ENCODE results near the gene TOR2A. TPM values are rescaled to one million over a fixed set of nuclear protein-coding genes. Genes with fewer than 3 reads are reported as not detected.
A peak's percentile ranks its signal among the peaks of the same experiment; 100 is the strongest.
"Not testable (repeated sequence)": the region's sequence is repeated elsewhere in the genome, so short reads cannot be mapped to it uniquely, and the experiment has no call there.

The TOR2A gene
- total RNA-seq (1 to 10 TPM; 1.7 to 9.2 (median 3.3) TPM), polyA plus RNA-seq (1 to 10 TPM; 3.4 to 5.2 TPM)
- long read RNA-seq, donor 1, transcript TOR2A-203 (5 exons, 1,523 nt), result major isoform, 5 of 7 reads
- long read RNA-seq, donor 1, partial matches to known transcripts, result 0 of 7 reads
- long read RNA-seq, donor 1, other reads (novel, unspliced or antisense), result 1 of 7 reads
- long read RNA-seq, donor 2, transcript TOR2A-203 (5 exons, 1,523 nt), result major isoform, 7 of 10 reads
- long read RNA-seq, donor 2, partial matches to known transcripts, result 0 of 10 reads
- long read RNA-seq, donor 2, other reads (novel, unspliced or antisense), result 2 of 10 reads
- long read RNA-seq, donor 3, partial matches to known transcripts, result 0 of 4 reads
- long read RNA-seq, donor 3, other reads (novel, unspliced or antisense), result 2 of 4 reads

- ATAC-seq, result peak; percentile 91 to 96 (median 96)
- Histone ChIP-seq H3K4me1 (peaks cover 0 to 24% (median 13%) of the 10 kb centered on the region in 12 donors), H3K9me3 (no peaks in the 10 kb centered on the region), H3K36me3 (peaks cover 0 to 45% (median 38%) of the 10 kb centered on the region in 9 donors), H3K27me3 (no peaks in the 10 kb centered on the region), H3K27ac (peak within 1 kb of the TSS; percentile 89 to 99 (median 94)), H3K4me3 (peak within 1 kb of the TSS; percentile 40 to 85 (median 74))
- intact Hi-C loops (cut with DNase I), result loop anchor here (1.0 to 10.0 kb wide), 23 partner anchors 47 to 233 kb away; partner anchors contain the start of gene ST6GALNAC4 (in 4 of the 10)
- TF ChIP-seq, protein P1, sequence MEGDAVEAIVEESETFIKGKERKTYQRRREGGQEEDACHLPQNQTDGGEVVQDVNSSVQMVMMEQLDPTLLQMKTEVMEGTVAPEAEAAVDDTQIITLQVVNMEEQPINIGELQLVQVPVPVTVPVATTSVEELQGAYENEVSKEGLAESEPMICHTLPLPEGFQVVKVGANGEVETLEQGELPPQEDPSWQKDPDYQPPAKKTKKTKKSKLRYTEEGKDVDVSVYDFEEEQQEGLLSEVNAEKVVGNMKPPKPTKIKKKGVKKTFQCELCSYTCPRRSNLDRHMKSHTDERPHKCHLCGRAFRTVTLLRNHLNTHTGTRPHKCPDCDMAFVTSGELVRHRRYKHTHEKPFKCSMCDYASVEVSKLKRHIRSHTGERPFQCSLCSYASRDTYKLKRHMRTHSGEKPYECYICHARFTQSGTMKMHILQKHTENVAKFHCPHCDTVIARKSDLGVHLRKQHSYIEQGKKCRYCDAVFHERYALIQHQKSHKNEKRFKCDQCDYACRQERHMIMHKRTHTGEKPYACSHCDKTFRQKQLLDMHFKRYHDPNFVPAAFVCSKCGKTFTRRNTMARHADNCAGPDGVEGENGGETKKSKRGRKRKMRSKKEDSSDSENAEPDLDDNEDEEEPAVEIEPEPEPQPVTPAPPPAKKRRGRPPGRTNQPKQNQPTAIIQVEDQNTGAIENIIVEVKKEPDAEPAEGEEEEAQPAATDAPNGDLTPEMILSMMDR (IDR thresholded peaks at IDR 0.05), result peak; percentile 90 to 97 (median 92)
- peak in 1 of 2 donors; percentile 94 for TF ChIP-seq POLR2A (IDR thresholded peaks at IDR 0.05)
- 0% methylated on average over 40 to 76 of the region's 76 CpGs for WGBS, 4 donors
- peak; percentile 98 to 99 (median 98) for DNase-seq
Measured at GRCh38 chr9:127734747-127735529, at the start of gene TOR2A. TOR2A (minus strand) TSS chr9:127735294; CDS start chr9:127735270, 24 bp downstream.

DNA sequence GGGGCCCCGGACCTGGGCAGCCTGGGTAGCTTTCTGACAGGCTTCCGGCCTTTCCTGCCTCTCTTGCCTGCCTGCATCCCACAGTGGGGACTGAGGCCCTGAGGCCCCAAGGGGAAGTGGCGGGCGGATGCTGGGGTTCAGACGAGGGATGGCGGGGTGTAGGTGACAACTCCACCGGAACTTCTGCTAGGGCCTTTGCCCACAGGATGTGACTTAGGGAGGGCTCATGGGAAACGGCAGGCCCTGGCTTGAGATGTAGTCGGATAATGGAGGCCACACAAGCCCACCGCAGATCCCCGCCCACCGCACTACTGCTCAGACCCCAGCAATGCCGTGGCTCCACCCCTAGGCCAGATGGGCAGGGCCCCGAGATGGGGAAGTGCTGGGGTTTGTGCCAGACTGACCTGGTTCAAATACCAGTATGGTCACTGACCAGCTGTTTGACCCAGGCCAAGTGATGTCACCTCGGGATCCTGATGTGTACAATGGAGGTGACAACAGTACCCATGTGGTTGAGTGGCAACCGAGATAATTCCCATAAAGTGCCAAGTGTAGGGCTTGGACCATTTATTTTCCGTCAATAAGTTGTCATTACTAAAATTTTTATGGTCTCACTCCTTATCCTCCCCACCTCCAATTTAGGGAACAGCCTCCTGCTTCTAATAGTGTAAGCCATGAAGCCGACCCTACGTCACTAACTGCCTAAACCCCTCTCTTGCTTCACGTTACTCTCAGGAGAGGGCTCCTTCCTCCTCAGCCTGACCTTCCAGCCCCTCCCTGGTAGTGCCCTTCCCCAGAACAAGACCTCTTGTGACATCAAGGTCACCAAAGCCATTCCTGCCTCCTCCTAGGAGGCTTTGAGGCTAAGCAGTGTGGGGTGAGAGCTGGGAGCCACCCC is 48.3 kb upstream of the TOR2A start:
- H3K9me3 ChIP-seq, result no peaks in the 10 kb centered on the region
- peaks cover 2 to 19% (median 14%) of the 10 kb centered on the region in 9 donors for H3K36me3 ChIP-seq
- ATAC-seq (peak in 1 of 4 donors; percentile 2), DNase-seq (peak in 3 of 5 donors; percentile 48 to 85 (median 52))
- WGBS, 4 donors, result 67 to 72% (median 68%) methylated on average over 12 to 20 of the region's 20 CpGs
- intact Hi-C loops (cut with DNase I), result loop anchor here in 8 of 10 donors (2.0 to 5.0 kb wide), 6 partner anchors 17 to 281 kb away; partner anchors contain the start of gene TOR2A (in 4 of the 8)
- no peak overlapping the region for H3K4me3 ChIP-seq
- peaks cover 0 to 78% (median 47%) of the 10 kb centered on the region in 12 donors for H3K4me1 ChIP-seq
- peak overlapping the region in 11 of 12 donors; percentile 9 to 98 (median 70) for H3K27ac ChIP-seq
- no peak for TF ChIP-seq POLR2A (IDR thresholded peaks at IDR 0.05)
- TF ChIP-seq, protein P1 (IDR thresholded peaks at IDR 0.05), result no peak
- no peaks in the 10 kb centered on the region for H3K27me3 ChIP-seq

DNA sequence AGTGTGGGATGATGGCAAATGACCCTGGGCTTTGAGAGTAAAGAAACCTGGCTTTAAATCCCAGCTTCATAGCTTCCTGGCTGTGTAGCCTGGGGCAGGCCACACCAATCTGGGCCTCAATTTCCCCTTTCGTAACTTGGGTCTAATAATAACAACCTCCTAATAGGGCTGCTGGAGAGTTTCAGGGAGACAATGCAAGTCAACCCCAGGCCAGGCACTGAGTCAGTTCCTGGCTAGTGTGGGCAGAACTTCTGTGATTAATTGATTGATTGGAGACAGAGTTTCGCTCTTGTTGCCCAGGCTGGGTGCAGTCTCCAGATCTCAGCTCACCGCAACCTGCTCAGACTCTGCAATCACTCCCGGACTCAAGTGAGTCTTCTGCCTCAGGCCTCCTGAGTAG is 46.7 kb upstream of the TOR2A start:
- no peak for ATAC-seq
- TF ChIP-seq, protein P1 (IDR thresholded peaks at IDR 0.05), result no peak
- TF ChIP-seq POLR2A (IDR thresholded peaks at IDR 0.05), result no peak
- Histone ChIP-seq H3K36me3 (peaks cover 0 to 3% (median 0%) of the 10 kb centered on the region in 9 donors), H3K4me1 (peaks cover 0 to 74% (median 36%) of the 10 kb centered on the region in 12 donors), H3K27me3 (no peaks in the 10 kb centered on the region), H3K4me3 (no peak overlapping the region), H3K9me3 (no peaks in the 10 kb centered on the region), H3K27ac (peak overlapping the region in 1 of 12 donors; percentile 97)
- intact Hi-C loops (cut with DNase I), result loop anchor here in 4 of 10 donors (2.0 to 5.0 kb wide), 5 partner anchors 15 to 280 kb away; partner anchors contain the start of gene TOR2A (in 1 of the 4)
- no peak for DNase-seq
- WGBS, 4 donors, result 88 to 97% (median 95%) methylated on average over 3 to 4 of the region's 4 CpGs

- Histone ChIP-seq H3K4me1 (peaks cover 0 to 83% (median 34%) of the 10 kb centered on the region in 12 donors), H3K27ac (peak overlapping the region in 1 of 12 donors; percentile 94)
- not testable (repeated sequence) for ATAC-seq, H3K9me3 ChIP-seq, H3K36me3 ChIP-seq, H3K4me3 ChIP-seq, DNase-seq, H3K27me3 ChIP-seq
- WGBS, 4 donors, result 87 to 98% (median 93%) methylated on average over 9 of the region's 9 CpGs
- intact Hi-C loops (cut with DNase I), result loop anchor here in 3 of 10 donors (5.0 kb wide), 3 partner anchors 44 to 279 kb away; partner anchors contain the start of gene TOR2A (in 1 of the 3)
Measured at GRCh38 chr9:127780909-127781308, 45.8 kb upstream of the TOR2A start.

Measured in heart left ventricle (tissue), 16 donors.